ENCODE data around the gene NEBL.

NEBL gene

DNA sequence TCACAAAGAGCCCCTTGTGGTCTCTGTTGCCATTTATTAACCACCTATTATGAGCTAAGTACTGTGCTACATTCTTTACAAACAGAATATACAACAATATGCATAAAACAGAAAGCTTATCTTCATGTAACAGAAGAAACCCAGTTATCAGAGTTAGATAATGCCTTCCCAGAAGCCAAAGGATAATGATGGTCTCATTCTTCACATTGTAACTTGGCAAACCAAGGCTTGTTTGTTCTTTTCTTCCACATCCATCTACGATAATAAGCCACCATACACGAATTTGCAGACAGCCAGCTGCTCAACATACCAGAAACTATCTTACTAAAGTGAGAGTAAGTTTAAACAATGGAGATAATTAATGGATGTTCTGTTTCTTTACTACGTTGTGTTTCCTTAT is 127.6 kb downstream of the NEBL start:
- no peak for DNase-seq

DNA sequence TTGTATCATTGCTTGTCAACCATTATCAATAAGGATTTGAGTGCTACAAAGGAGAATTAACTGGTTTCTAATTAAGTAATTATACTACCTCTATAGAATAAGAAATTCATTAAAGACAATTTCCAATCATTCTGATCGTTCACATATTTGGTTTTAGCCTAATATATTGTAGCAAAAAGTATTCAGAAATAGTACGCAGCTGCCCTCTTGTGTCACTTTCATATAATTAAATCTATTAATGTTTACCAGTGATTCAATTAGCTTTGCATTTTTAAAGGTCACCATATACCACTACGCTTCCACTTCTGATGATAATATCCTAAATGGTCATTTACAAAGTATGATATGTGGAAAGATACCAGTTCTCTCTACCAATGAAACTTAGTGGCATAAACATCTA is 128.3 kb downstream of the NEBL start:
- no peak for DNase-seq

DNA sequence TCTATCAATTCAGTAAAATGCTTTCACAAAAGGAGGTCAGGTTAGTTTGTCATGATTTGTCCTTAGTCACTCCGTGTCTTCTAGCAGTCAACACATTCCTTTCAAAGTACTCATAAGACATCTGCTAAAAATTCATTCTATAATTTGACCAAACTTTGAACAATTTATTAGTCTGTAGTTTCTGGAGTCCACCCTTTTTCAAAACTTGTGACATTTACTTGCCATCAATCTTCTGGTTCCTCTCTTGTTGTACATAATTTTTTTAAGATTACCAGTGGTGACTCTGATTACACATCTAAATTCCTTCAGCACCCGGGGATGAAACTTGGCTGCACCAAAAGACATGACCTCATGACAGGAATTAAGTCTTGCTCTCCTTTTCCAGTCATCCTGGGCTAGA is 130.1 kb downstream of the NEBL start:
- no peak for DNase-seq

DNA sequence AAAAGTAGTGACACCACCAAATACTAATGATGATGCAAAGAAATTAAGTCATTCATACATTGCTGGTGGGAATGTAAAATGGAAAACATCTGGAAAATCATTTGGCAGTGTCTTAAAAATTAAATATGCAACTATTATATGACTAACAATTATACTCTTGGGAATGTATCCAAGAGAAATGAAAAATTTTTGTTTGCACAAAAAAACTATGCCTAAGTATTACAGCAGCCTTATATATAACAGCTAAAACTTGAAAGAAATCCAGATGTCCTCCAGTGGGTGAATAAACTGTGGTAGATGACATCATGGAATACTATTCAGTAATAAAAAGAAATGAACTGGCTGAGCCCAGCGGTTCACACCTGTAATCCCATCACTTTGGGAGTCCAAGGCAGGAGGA is 132.0 kb downstream of the NEBL start:
- DNase-seq: no peak

DNA sequence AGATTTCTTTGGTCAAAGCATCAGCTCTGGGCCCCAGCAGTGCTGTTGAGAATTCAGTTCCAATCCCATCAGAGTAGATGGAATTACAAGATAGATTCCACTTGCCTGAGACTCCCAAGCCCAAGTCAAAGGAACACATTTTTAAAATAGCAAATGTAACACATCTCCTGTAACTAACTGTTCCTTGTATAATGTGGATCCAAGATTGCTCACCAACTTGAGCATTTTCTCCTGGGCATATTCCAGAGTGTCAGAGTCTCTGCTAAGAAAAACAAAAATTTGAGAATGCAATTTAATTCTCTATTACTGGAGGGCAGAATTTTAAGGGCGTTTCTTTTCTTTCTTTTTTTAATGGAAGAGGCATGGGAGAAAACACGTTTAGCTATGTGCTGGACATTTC is 136.7 kb downstream of the NEBL start:
- no peak for DNase-seq

DNA sequence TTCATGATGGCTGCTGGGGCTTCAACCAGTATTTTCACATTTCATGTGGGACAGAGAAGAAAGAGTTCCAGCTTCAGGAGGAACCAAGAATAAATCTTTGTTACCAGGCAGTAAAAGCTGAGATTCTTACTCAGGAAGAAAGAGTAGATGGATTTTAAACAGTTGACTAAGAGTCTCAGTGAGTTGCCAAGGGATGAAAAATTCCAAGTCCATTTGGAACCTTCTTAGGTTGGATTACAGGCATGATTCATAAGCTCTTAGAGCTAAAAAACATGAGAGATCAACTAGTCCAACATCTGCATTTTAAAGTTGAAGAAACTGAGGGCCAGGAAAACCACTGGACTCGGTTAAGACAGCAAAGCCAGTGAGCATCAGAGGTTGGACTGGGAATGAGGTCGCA is 148.6 kb downstream of the NEBL start:
- no peak for DNase-seq

DNA sequence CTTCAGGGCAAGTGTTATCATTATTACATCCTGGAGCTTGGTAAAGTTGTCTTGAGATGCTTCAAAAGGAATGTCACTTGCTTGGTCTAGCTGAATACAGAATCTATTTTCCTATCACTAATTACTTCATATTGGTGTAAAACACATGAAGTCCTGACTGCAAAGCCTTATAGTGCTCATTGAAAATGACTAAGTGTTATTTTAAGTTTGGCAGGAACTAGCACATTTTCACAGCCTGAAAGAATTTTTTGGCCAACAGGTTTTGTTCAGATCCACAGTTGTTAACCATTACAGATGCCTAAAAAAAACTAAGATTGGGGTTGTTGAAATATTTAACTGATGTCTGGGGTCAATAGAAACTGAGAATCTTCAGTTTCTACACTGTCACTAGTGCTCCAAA is 149.3 kb downstream of the NEBL start:
- DNase-seq: no peak

DNA sequence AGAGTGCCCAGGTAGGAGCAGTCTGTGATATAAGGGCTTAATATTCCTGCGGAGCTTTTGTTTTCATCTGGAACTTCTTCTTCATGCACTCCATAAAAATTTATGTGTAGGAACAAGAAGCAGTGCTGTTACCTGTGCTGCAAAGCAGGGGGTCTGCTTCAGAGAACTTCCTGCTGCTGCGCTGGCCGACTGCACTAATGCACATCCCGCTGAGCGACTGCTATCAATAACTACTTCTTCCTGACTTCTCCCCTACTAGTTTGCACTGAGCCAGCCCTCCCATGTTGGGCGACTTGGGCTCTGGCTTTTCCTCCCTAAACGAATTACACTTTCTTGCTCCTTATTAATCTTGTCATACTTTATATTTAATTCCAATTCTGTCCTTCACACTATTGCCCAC is 150.3 kb downstream of the NEBL start:
- no peak for DNase-seq

DNA sequence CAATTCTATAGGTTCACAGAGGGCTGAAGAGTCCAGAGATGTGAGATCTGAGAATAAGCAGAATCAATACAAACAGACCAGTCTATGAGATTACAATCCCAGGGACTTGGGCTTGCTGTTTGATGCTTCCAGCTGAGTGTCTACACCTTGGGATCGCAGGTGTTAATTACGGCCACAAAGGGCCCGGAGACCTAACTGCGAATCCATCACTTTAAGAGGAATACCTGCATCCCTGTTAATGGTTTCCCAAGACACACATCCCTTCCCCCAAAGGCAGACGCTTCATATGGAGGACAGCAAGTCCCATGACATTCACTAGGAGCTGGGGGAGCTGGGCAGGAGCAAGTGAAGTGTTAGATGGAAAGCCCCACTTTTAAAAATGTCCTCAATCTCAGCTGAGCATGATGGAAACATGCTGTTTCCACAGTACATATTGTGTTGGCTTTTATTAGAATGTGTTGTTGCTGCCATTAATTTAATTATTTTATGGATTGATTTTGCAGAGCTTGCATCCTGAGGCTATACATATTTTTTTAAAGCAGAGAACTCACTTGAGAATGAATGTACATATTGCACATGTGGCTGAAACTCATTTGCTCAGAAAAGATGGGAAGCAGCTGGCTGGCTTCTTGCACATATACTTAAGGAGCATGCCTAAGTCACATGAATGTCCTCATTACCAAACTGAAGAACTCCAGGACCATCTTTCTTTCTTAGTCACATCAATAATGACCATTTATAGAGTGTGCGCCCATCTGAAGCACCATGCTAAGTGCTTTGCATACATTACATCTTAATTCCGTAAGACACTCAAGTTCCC is 151.3 kb downstream of the NEBL start:
- DNase-seq: no peak

DNA sequence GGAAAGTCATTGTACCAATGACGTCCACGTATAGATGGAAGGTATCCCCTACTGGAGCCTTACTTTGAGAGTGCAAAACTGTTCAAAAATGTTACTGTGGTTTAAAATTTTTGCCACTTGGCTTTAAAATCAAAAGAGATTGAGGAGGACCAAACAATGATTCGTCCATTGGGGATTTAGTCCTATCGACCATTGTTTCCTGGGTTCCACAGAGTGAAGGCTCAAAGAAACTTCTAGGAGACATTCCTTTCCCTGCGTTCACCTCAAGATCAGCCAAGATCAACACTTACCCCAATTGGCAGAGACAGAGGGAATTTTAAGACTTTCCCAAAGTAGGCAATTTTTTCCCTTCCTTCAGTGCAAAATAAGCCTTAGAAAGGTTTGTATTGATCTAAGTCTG is 152.3 kb downstream of the NEBL start:
- DNase-seq: no peak

DNA sequence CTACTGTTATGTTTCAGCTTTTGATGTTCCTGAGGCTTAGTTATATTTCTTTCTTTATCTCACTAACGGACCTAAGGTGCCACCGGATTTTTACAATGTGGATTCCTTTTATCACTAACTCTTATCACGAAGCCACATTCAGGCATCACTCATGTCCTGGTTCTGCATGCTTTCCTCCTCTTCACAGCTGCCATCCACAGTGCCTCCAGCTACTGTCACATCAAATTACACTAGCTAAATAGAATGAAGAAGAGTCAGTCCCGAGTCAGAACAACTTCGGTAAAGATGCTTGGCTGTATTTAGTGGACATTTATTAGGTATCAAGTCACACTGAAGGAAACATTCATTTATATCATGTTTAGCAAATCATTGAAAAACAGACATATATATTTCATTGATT is 153.2 kb downstream of the NEBL start:
- no peak for DNase-seq

DNA sequence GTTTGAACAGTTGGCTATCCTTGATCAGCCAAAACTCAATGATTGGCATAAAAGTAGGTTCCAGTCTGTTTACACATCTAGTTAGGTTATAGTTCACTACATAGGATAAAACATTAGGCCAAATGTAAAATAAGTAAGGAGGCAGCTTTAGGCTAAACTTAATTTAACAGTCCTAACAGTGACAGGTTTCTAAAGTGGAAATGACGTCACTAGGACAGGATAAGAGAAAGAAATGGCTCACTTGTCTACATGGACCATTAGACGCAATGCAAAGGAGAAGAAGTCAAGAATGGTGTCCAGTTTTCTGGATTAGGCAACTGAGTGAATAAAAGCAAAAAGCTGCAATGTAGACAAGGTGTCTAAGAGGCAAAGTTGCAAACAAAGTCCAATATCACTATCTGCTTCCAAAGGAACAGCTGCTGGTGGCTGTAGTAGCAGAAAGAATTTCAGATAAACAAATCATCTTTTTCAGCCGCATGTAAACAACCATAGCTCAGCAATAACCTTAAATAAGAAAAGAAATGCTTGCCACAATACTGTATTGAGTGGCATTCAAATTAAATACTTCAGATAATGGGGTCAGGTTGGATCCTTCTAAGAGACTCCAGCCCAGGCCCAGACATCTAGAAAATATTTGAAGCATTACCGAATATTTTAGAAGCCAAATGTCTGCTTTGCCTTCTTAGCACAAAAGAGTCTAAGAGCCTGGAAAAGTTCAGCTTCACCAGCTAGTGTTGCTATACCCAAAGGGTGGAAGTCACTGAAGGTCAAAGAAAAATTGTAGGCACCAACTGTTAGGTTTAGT is 154.2 kb downstream of the NEBL start:
- DNase-seq: no peak

DNA sequence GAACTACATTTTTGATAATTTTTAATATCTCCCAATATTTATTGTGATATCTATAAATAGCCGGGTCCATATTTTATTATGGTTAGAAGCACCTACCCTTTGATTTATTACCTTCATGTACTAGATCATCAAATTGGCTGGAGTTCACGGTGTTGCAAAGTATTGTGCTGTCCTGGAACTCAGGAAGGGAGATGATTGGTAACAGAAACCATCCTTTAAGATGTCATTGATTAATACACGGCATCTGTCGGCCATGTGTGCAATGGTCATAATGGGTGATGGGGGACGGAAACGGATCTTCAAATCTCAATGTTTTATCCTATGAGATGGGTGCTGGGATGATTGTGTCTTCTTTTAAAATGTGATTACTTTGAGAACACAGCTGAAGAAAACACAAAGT is 157.0 kb downstream of the NEBL start:
- DNase-seq: no peak

DNA sequence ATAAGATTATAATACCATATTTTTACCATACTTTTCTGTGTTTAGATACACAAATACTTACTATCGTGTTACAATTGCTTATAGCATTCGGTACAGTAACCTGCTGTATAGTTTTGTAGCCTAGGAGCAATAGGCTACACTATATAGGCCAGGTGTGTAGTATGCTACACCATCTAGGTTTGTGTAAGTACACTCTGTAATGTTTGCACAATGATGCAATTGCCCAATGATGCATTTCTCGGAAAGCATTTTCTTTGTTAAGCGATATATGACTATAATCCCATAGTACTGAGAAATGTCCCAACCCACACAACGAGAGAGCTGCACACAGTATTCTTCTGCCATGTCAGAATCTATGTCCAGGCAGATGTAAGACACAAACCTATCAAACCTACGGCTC is 160.0 kb downstream of the NEBL start:
- DNase-seq: no peak

All from NCI-H2029 (cell line).